ENCODE measurements around the gene IPO9. TPM values are rescaled to one million over a fixed set of nuclear protein-coding genes. Genes with fewer than 3 reads are reported as not detected.

IPO9 gene
- polyA plus RNA-seq (2012; ENCODE audit: insufficient read length, low read depth): 43.9 TPM

DNA sequence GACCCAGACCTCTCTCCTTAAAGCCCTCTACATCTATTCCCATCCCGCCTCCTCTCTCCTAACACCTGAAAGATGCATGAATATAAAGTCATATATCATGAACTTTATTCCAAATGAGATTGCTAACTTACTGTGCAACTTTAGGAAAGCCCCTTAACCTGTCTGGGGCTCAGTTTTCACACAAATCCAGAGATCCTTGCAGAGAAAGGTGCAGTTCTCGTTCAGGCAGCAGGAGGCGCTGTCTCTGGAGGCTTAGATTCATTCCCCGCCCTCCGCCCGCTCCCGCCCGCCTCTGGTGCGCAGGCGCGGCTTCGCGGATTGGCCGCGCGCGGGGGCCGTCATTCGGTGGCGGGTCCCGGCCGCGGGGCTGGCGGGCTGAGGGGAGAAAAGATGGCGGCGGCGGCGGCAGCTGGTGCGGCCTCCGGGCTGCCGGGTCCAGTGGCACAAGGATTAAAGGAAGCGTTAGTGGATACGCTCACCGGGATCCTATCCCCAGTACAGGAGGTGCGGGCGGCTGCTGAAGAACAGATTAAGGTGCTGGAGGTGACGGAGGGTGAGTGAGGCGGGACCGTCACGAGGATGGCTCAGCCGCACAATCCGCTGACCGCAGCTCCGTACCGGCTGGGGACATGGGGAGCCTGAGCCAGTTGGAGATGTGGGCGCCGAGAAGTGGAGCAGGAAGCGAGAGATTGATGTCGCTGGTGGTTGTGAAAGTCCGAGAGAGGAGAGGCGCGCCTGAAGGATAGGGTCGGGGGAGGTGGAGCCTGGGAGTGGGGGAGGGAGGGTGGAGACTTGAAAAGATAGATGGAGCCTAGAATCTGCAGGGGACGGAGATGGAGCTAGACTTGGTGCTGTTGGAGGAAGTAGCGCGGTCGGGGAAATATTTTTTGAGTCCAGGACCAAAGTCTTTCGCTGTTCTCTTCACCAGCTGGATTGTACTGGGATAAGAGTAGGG is at the start of gene IPO9:
Gene IPO9 (plus strand): TSS at position 338 of the 955 bp plus-strand sequence. CDS start 53 bp downstream, at position 391.
- TF ChIP-seq FOXP2 (optimal IDR thresholded peaks at IDR 0.05; ENCODE audit: borderline replicate concordance, extremely low read depth, extremely low read length, insufficient read depth) (no peak), SIN3A (IDR thresholded peaks at IDR 0.05; ENCODE audit: borderline replicate concordance, insufficient read depth, low read length) (peak; percentile 33; the same call in 1 of the 2 replicates), POLR2AphosphoS5 (IDR thresholded peaks at IDR 0.05; ENCODE audit: low read depth, low read length) (peak; percentile 74), TAF1 (IDR thresholded peaks at IDR 0.05; ENCODE audit: borderline replicate concordance, insufficient read depth, low read length) (peak; percentile 77; the same call in 1 of the 2 replicates)
- TF ChIP-seq, protein P1, sequence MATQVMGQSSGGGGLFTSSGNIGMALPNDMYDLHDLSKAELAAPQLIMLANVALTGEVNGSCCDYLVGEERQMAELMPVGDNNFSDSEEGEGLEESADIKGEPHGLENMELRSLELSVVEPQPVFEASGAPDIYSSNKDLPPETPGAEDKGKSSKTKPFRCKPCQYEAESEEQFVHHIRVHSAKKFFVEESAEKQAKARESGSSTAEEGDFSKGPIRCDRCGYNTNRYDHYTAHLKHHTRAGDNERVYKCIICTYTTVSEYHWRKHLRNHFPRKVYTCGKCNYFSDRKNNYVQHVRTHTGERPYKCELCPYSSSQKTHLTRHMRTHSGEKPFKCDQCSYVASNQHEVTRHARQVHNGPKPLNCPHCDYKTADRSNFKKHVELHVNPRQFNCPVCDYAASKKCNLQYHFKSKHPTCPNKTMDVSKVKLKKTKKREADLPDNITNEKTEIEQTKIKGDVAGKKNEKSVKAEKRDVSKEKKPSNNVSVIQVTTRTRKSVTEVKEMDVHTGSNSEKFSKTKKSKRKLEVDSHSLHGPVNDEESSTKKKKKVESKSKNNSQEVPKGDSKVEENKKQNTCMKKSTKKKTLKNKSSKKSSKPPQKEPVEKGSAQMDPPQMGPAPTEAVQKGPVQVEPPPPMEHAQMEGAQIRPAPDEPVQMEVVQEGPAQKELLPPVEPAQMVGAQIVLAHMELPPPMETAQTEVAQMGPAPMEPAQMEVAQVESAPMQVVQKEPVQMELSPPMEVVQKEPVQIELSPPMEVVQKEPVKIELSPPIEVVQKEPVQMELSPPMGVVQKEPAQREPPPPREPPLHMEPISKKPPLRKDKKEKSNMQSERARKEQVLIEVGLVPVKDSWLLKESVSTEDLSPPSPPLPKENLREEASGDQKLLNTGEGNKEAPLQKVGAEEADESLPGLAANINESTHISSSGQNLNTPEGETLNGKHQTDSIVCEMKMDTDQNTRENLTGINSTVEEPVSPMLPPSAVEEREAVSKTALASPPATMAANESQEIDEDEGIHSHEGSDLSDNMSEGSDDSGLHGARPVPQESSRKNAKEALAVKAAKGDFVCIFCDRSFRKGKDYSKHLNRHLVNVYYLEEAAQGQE (IDR thresholded peaks at IDR 0.05; ENCODE audit: insufficient read depth in 1 of 2, low read depth in 2 of 2, low read length in 2 of 2): peak in 1 of 2 experiments; percentile 38; a peak in 1 of 4 replicates

DNA sequence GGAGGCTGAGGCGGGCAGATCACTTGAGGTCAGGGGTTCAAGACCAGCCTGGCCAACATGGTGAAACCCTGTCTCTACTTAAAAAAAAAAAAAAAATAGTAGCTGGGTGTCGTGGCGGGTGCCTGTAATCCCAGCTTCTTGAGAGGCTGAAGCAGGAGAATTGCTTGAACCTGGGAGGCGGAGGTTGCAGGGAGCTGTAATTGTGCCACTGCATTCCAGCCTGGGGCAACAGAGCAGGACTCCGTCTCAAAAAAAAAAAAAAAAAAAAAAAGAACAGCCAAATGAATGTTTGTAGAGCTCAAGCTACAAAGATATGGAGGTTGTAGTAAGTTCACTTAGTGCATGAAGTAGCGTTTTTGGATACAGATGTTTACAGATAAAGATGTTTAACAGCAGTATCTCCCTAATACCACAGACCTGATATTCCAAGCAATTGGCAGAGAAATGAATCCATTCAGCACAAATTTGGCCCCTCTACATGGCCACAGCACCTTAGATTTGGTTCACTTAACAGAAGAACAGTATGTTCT is 49.5 kb upstream of the IPO9 start:
- no peak for TF ChIP-seq FOXP2 (optimal IDR thresholded peaks at IDR 0.05; ENCODE audit: borderline replicate concordance, extremely low read depth, extremely low read length, insufficient read depth)
- TF ChIP-seq, protein P1 (IDR thresholded peaks at IDR 0.05; ENCODE audit: insufficient read depth in 1 of 2, low read depth in 2 of 2, low read length in 2 of 2): no peak
- TF ChIP-seq POLR2AphosphoS5 (IDR thresholded peaks at IDR 0.05; ENCODE audit: low read depth, low read length): no peak
- TF ChIP-seq SIN3A (IDR thresholded peaks at IDR 0.05; ENCODE audit: borderline replicate concordance, insufficient read depth, low read length): no peak
- TF ChIP-seq TAF1 (IDR thresholded peaks at IDR 0.05; ENCODE audit: borderline replicate concordance, insufficient read depth, low read length): no peak

DNA sequence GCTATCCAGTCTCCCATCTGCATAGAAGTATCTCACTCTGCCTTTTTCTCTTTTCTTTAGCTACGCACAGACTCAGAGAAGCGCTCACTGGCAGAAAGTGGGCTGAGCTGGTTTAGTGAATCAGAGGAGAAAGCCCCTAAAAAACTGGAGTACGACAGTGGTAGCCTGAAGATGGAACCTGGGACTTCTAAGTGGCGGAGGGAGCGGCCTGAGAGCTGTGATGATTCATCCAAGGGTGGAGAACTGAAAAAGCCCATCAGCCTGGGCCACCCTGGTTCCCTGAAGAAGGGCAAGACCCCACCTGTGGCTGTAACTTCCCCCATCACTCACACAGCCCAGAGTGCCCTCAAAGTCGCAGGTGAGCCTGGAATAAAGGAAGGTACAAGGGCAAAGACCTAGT is 48.0 kb upstream of the IPO9 start:
- TF ChIP-seq, protein P1 (IDR thresholded peaks at IDR 0.05; ENCODE audit: insufficient read depth in 1 of 2, low read depth in 2 of 2, low read length in 2 of 2): no peak
- TF ChIP-seq SIN3A (IDR thresholded peaks at IDR 0.05; ENCODE audit: borderline replicate concordance, insufficient read depth, low read length): no peak
- TF ChIP-seq FOXP2 (optimal IDR thresholded peaks at IDR 0.05; ENCODE audit: borderline replicate concordance, extremely low read depth, extremely low read length, insufficient read depth): no peak
- TF ChIP-seq POLR2AphosphoS5 (IDR thresholded peaks at IDR 0.05; ENCODE audit: low read depth, low read length): no peak
- TF ChIP-seq TAF1 (IDR thresholded peaks at IDR 0.05; ENCODE audit: borderline replicate concordance, insufficient read depth, low read length): no peak

DNA sequence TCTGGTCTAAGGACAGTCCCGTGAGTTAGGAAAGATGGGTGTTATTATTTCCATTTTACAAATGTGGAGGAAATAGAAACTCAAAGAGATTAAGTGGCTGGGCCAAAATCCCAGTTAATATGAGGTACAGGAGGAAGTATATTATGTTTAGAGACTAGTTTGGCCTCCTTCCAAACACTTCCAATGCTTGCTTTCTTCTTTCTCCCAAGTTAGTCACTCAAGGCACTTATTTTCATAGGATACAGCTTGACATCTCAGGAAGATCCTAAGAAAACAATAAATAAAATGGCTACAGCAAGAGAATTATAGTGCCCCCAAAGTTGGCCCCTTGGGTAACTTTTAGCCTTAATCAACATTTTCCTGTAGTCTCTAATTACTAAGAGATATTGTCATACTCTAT is 47.5 kb upstream of the IPO9 start:
- TF ChIP-seq, protein P1 (IDR thresholded peaks at IDR 0.05; ENCODE audit: insufficient read depth in 1 of 2, low read depth in 2 of 2, low read length in 2 of 2): no peak
- no peak for TF ChIP-seq SIN3A (IDR thresholded peaks at IDR 0.05; ENCODE audit: borderline replicate concordance, insufficient read depth, low read length)
- no peak for TF ChIP-seq POLR2AphosphoS5 (IDR thresholded peaks at IDR 0.05; ENCODE audit: low read depth, low read length)
- no peak for TF ChIP-seq TAF1 (IDR thresholded peaks at IDR 0.05; ENCODE audit: borderline replicate concordance, insufficient read depth, low read length)
- no peak for TF ChIP-seq FOXP2 (optimal IDR thresholded peaks at IDR 0.05; ENCODE audit: borderline replicate concordance, extremely low read depth, extremely low read length, insufficient read depth)
